Heart left ventricle (tissue), 16 donors: Measurements from ENCODE around the gene RAB8A. TPM values are rescaled to one million over a fixed set of nuclear protein-coding genes. Genes with fewer than 3 reads are reported as not detected.

ENCODE experiments used
- ATAC-seq, 4 donors: fragments of 200-7000 bp; cut with Tn5 transposase; one replicate each; pipeline ENCODE4 v1.9.1; 2020 to 2022; ENCODE audit warnings: moderate library complexity in 4 of 4, mild to moderate bottlenecking in 3 of 4, moderate number of reproducible peaks in 1 of 4
- DNase-seq, 5 donors: peaks; one replicate each; pipeline ENCODE4 v3.0.0-alpha.2; 2020
- H3K27ac ChIP-seq, 12 donors: fragments of 200-600 bp; sonication (generic) in 4 of 12; one replicate each; pipeline versions ENCODE4 v1.5.0 to v1.8.0; 2016 to 2022; ENCODE audit warnings: mild to moderate bottlenecking in 2 of 12
- H3K27me3 ChIP-seq, 9 donors: fragments of 200-600 bp; sonication (generic) in 2 of 9; one replicate each; pipeline versions ENCODE4 v1.5.1 to v1.8.0; 2016 to 2022; ENCODE audit warnings: mild to moderate bottlenecking in 3 of 9
- H3K36me3 ChIP-seq, 9 donors: fragments of 200-600 bp; sonication (generic) in 2 of 9; one replicate each; pipeline versions ENCODE4 v1.5.0 to v1.8.0; 2018 to 2022; ENCODE audit warnings: mild to moderate bottlenecking in 2 of 9
- H3K4me1 ChIP-seq, 12 donors: fragments of 200-600 bp; sonication (generic) in 4 of 12; one replicate each; pipeline versions ENCODE4 v1.5.0 to v1.8.0; 2016 to 2022; ENCODE audit warnings: mild to moderate bottlenecking in 3 of 12
- H3K4me3 ChIP-seq, 12 donors: fragments of 200-600 bp; sonication (generic) in 4 of 12; one replicate each; pipeline versions ENCODE4 v1.5.0 to v1.8.0; 2017 to 2022; ENCODE audit warnings: mild to moderate bottlenecking in 9 of 12, moderate library complexity in 4 of 12
- H3K9me3 ChIP-seq, 12 donors: fragments of 200-600 bp; sonication (generic) in 4 of 12; one replicate each; pipeline versions ENCODE4 v1.5.0 to v1.8.0; 2016 to 2022; ENCODE audit warnings: mild to moderate bottlenecking in 1 of 12
- POLR2A ChIP-seq, 2 donors: fragments of 450-650 bp; IDR thresholded peaks; one replicate each; pipeline ENCODE4 v1.6.1; 2017; ENCODE audit warnings: antibody characterized with exemption in 2 of 2, mild to moderate bottlenecking in 2 of 2, moderate library complexity in 2 of 2
- WGBS, 4 donors: extraction: QIAGEN DNeasy Blood & Tissue Kit in 2 of 4; methylation state at CpG; one replicate each; pipeline versions ENCODE4 v1.1.5 to v1.1.7; 2013 to 2018; 5-methylcytosine and 5-hydroxymethylcytosine counted together
- intact Hi-C, 10 donors: fragments of 100-400 bp; cut with DNase I; formaldehyde crosslinking; loops; one replicate each; pipeline versions ENCODE4 v1.11.1 to v1.14.2; 2022
- polyA plus RNA-seq, 2 donors: library from polyadenylated mRNA; stranded (reverse); fragments of 200-250 nt; gene quantifications; one replicate each; pipeline ENCODE4 v1.2.3, GENCODE V29; 2013
- total RNA-seq, 9 donors: library from RNA; depleted of rRNA in 2 of 9; stranded (reverse); fragments of >200 nt in 2 of 9; fragmentation: NEBNext Ultra II Directional in 3 of 9; extraction: Animal tissue kit (Norgen Biotek cat#: 25700) in 3 of 9; gene quantifications; one replicate each; pipeline versions ENCODE4 v1.1.0 to v1.2.4, GENCODE V29; 2016 to 2023
- TF ChIP-seq, protein P1 (sequence below), 12 donors: fragments of 200-600 bp; sonication (generic) in 4 of 12; IDR thresholded peaks; one replicate each; pipeline versions ENCODE4 v1.5.0 to v1.8.0; 2018 to 2022; ENCODE audit warnings: antibody characterized with exemption in 12 of 12, mild to moderate bottlenecking in 5 of 12
- donor health status: ischemic (EF 13 %, LVEDD 7.1; RV severe dilation, severe dysfunction).
- donor health status: healthy with polysubstance abuse.
- donor health status: DM: no; HTN: yes; CAD: no.
- donor health status: DM: no; HTN: no; CAD: no.
- donor health status: ischemic (EF 25% LVEDD 6.9; RV normal size, moderate dysfunction).
- donor health status: ischemic (EF 25% LVEDD 5.7; RV mildly dilated, moderate dysfunction).
- donor health status: healthy.
- donor health status: DM: yes; HTN: yes; CAD: no.
- donor health status: ischemic (EF 35%, LVEDD 5.7; RV mildly dilated, moderate dysfunction).
- donor health status: nonischemic (EF 11% LVEDD 7.7; RV severe dilation, severe dysfunction).
- donor health status: DM: yes; HTN: yes; CAD: no.
- donor health status: PGD.
- donor health status: ischemic (EF 29% LVEDD 5.4; RV normal size, mild dysfunction).
- donor health status: nonischemic (EF 23%, LVEDD 6.1; RV moderate dilation, normal function).

RAB8A gene
- total and polyA plus RNA-seq, 11 donors = 7.8 to 53.7 (median 23.7) TPM

DNA sequence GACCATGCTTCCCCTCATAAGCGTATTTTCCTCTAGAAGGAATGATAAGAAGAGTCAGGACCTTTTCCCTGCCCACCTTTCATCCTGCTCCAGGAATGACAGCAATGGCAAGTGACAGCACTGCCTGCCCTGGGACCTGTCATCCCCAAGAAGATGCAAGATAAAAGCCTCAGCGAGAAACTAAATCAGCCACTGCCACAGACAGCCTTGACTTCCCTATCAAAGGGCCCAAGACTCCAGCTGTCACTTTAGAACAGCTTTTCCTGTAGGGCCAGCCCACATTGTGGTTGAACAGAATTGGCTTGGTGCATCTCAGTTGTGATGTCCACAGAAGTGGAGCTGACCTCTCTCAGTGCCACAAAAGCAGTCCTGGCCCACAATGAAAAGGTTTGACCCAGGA lies 1.1 kb downstream of the RAB8A start:
- Histone ChIP-seq H3K4me1 (peaks cover 4 to 62% (median 29%) of the 10 kb centered on the region in 12 donors), H3K9me3 (no peaks in the 10 kb centered on the region), H3K27ac (peak overlapping the region in 2 of 12 donors; percentile 90 to 97), H3K27me3 (no peaks in the 10 kb centered on the region), H3K36me3 (peaks cover 0 to 19% (median 1%) of the 10 kb centered on the region in 9 donors), H3K4me3 (peak overlapping the region in 10 of 12 donors; percentile 73 to 99 (median 88))
- no peak for TF ChIP-seq POLR2A (IDR thresholded peaks at IDR 0.05)
- ATAC-seq (no peak), DNase-seq (no peak)
- intact Hi-C loops = loop anchor here in 8 of 10 donors (5.0 kb wide), 4 partner anchors 35 to 75 kb away; partner anchors contain the start of genes TPM4 (in 4 of the 8) and FAM32A (in 2 of the 8)
- 5 to 21% (median 13%) methylated on average over 2 of the region's 2 CpGs for WGBS, 4 donors

GRCh38 chr19:16113727-16114126 lies 2.0 kb downstream of the RAB8A start:
- intact Hi-C loops = loop anchor here in 8 of 10 donors (5.0 kb wide), 4 partner anchors 36 to 74 kb away; partner anchors contain the start of genes TPM4 (in 4 of the 8) and FAM32A (in 2 of the 8)
- Histone ChIP-seq H3K27ac (no peak overlapping the region), H3K36me3 (peaks cover 0 to 27% (median 10%) of the 10 kb centered on the region in 9 donors), H3K4me3 (no peak overlapping the region), H3K27me3 (no peaks in the 10 kb centered on the region), H3K4me1 (peaks cover 4 to 71% (median 29%) of the 10 kb centered on the region in 12 donors), H3K9me3 (no peaks in the 10 kb centered on the region)
- ATAC-seq (no peak), DNase-seq (no peak)
- TF ChIP-seq, protein P1, sequence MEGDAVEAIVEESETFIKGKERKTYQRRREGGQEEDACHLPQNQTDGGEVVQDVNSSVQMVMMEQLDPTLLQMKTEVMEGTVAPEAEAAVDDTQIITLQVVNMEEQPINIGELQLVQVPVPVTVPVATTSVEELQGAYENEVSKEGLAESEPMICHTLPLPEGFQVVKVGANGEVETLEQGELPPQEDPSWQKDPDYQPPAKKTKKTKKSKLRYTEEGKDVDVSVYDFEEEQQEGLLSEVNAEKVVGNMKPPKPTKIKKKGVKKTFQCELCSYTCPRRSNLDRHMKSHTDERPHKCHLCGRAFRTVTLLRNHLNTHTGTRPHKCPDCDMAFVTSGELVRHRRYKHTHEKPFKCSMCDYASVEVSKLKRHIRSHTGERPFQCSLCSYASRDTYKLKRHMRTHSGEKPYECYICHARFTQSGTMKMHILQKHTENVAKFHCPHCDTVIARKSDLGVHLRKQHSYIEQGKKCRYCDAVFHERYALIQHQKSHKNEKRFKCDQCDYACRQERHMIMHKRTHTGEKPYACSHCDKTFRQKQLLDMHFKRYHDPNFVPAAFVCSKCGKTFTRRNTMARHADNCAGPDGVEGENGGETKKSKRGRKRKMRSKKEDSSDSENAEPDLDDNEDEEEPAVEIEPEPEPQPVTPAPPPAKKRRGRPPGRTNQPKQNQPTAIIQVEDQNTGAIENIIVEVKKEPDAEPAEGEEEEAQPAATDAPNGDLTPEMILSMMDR (IDR thresholded peaks at IDR 0.05) = no peak
- TF ChIP-seq POLR2A (IDR thresholded peaks at IDR 0.05) = no peak
- WGBS, 4 donors = 73 to 93% (median 91%) methylated on average over 3 of the region's 3 CpGs

DNA sequence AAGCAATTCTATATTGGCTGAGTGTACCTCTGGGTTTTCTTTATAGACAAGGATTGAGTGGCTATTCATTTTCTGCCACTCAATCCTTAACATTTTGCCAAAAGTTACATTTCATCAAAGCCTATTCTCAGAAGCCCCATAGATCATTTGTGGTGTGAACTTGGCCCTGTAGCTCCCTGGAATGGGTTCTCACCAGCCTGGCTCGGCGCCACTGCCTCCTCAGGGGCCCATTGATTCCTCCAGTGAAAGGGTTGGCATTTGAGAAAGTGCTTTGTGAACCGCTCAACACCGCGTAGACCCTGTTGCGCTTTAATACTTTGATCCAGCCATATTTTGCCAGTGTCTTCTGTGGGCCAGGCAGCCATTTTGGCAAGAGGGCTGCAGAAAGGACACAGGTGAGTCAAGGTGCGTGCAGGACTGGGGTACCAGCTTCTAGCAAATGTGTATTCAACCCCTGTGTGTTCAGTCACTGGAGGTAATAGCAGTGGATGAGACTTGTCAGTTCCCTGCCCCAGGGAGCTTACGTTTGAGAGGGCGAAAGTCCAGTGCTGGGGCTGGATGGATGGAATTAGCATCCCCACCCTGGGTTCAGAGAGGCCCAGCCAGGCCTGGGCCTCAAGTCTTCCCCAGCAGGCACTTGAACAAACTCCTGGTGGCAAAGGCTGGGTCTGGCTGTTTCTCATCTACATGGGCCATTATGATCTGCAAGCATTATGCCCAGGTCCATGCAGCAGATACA lies 3.8 kb downstream of the RAB8A start:
- DNase-seq (no peak), ATAC-seq (no peak)
- no peak overlapping the region for H3K27ac ChIP-seq
- TF ChIP-seq, protein P1 (IDR thresholded peaks at IDR 0.05) = no peak
- TF ChIP-seq POLR2A (IDR thresholded peaks at IDR 0.05) = no peak
- peaks cover 0 to 43% (median 28%) of the 10 kb centered on the region in 9 donors for H3K36me3 ChIP-seq
- no peaks in the 10 kb centered on the region for H3K9me3 ChIP-seq
- H3K27me3 ChIP-seq = no peaks in the 10 kb centered on the region
- WGBS, 4 donors = 94 to 97% (median 95%) methylated on average over 9 of the region's 9 CpGs
- no peak overlapping the region for H3K4me3 ChIP-seq
- intact Hi-C loops = loop anchor here in 1 of 10 donors (5.0 kb wide), 1 partner anchor 73 kb away; no protein-coding TSS in a partner anchor
- H3K4me1 ChIP-seq = peaks cover 4 to 88% (median 29%) of the 10 kb centered on the region in 12 donors

- WGBS, 4 donors = 63 to 67% (median 66%) methylated on average over 4 of the region's 4 CpGs
- H3K4me3 ChIP-seq = no peak overlapping the region
- TF ChIP-seq POLR2A (IDR thresholded peaks at IDR 0.05) = no peak
- TF ChIP-seq, protein P1 (IDR thresholded peaks at IDR 0.05) = no peak
- no peak overlapping the region for H3K27ac ChIP-seq
- intact Hi-C loops = loop anchor here in 1 of 10 donors (5.0 kb wide), 1 partner anchor 74 kb away; no protein-coding TSS in a partner anchor
- no peaks in the 10 kb centered on the region for H3K9me3 ChIP-seq
- H3K27me3 ChIP-seq = no peaks in the 10 kb centered on the region
- ATAC-seq (no peak), DNase-seq (no peak)
- peaks cover 0 to 49% (median 34%) of the 10 kb centered on the region in 9 donors for H3K36me3 ChIP-seq
- H3K4me1 ChIP-seq = peaks cover 4 to 83% (median 26%) of the 10 kb centered on the region in 12 donors
Observed at GRCh38 chr19:16116067-16116466, 4.4 kb downstream of the RAB8A start.
